Type B pancreatic cell (in vitro differentiated cells): ENCODE data around the gene RNF157. TPM values are rescaled to one million over a fixed set of nuclear protein-coding genes. Genes with fewer than 3 reads are reported as not detected.

Experiments
- DNase-seq: peaks from one replicate; pipeline ENCODE4 v3.0.0; 2021; ENCODE audit warnings: mixed read lengths; ENCODE audit not compliant: unreplicated experiment; ENCODE audit errors: extremely low spot score
- H3K27ac Mint-ChIP-seq: 2 replicates; pipeline ENCODE4 v1.8.0; 2021; ENCODE audit warnings: mild to moderate bottlenecking, mixed read lengths
- H3K27me3 Mint-ChIP-seq: 2 replicates; pipeline ENCODE4 v1.8.0; 2021; ENCODE audit warnings: mixed read lengths
- H3K36me3 Mint-ChIP-seq: 2 replicates; pipeline ENCODE4 v1.8.0; 2021; ENCODE audit warnings: mixed read lengths
- H3K4me1 Mint-ChIP-seq: one replicate; pipeline ENCODE4 v1.8.0; 2021; ENCODE audit warnings: mixed read lengths; ENCODE audit not compliant: unreplicated experiment
- H3K4me3 Mint-ChIP-seq: 2 replicates; pipeline ENCODE4 v1.8.0; 2021; ENCODE audit warnings: mild to moderate bottlenecking, mixed read lengths
- H3K9me3 Mint-ChIP-seq: 2 replicates; pipeline ENCODE4 v1.8.0; 2021; ENCODE audit warnings: mixed read lengths
- CTCF ChIP-seq: fragments of 200-600 bp; sonication (generic); conservative IDR thresholded peaks from 2 replicates; pipeline ENCODE4 v1.5.0; 2021; ENCODE audit warnings: antibody characterized with exemption, mild to moderate bottlenecking
- total RNA-seq: library from RNA; stranded (reverse); gene quantifications from 2 replicates; pipeline ENCODE4 v1.2.1, GENCODE V29; 2021; ENCODE audit warnings: low replicate concordance

Gene RNF157
- total RNA-seq, 1 donor from 2014 or later: 27.0 TPM

GRCh38 chr17:76111956-76112355 lies 128.3 kb downstream of the RNF157 start:
- Mint-ChIP-seq H3K36me3 (no peaks in the 10 kb centered on the region), H3K27ac (no peak overlapping the region), H3K4me1 (no peaks in the 10 kb centered on the region), H3K9me3 (no peaks in the 10 kb centered on the region), H3K4me3 (no peak overlapping the region), H3K27me3 (no peaks in the 10 kb centered on the region)
- DNase-seq: no peak
- TF ChIP-seq CTCF: no peak

GRCh38 chr17:76107509-76107908 lies 132.8 kb downstream of the RNF157 start:
- no peak overlapping the region for H3K27ac Mint-ChIP-seq
- no peak for DNase-seq
- H3K9me3 Mint-ChIP-seq: no peaks in the 10 kb centered on the region
- no peaks in the 10 kb centered on the region for H3K36me3 Mint-ChIP-seq
- H3K4me3 Mint-ChIP-seq: no peak overlapping the region
- TF ChIP-seq CTCF: peak; percentile 63
- no peaks in the 10 kb centered on the region for H3K27me3 Mint-ChIP-seq
- peaks cover 16% of the 10 kb centered on the region for H3K4me1 Mint-ChIP-seq

- Mint-ChIP-seq H3K9me3 (no peaks in the 10 kb centered on the region), H3K27me3 (no peaks in the 10 kb centered on the region), H3K27ac (peak overlapping the region; percentile 55), H3K36me3 (peaks cover under 1% of the 10 kb centered on the region), H3K4me3 (no peak overlapping the region), H3K4me1 (peaks cover 16% of the 10 kb centered on the region)
- TF ChIP-seq CTCF: no peak
- no peak for DNase-seq
These were observed 133.6 kb downstream of the RNF157 start for GRCh38 chr17:76106703-76107102.

GRCh38 chr17:76104896-76105231 lies 135.4 kb downstream of the RNF157 start:
- H3K36me3 Mint-ChIP-seq: peaks cover 7% of the 10 kb centered on the region
- peak overlapping the region; percentile 72 for H3K4me3 Mint-ChIP-seq
- no peaks in the 10 kb centered on the region for H3K9me3 Mint-ChIP-seq
- no peak for DNase-seq
- no peak overlapping the region for H3K27ac Mint-ChIP-seq
- H3K27me3 Mint-ChIP-seq: no peaks in the 10 kb centered on the region
- peaks cover 16% of the 10 kb centered on the region for H3K4me1 Mint-ChIP-seq
- no peak for TF ChIP-seq CTCF

GRCh38 chr17:76104140-76104895 lies 136.0 kb downstream of the RNF157 start:
- no peaks in the 10 kb centered on the region for H3K9me3 Mint-ChIP-seq
- peaks cover 16% of the 10 kb centered on the region for H3K4me1 Mint-ChIP-seq
- peak overlapping the region; percentile 93 for H3K27ac Mint-ChIP-seq
- DNase-seq: peak; percentile 65
- peaks cover 11% of the 10 kb centered on the region for H3K36me3 Mint-ChIP-seq
- peak overlapping the region; percentile 93 for H3K4me3 Mint-ChIP-seq
- no peaks in the 10 kb centered on the region for H3K27me3 Mint-ChIP-seq
- TF ChIP-seq CTCF: no peak
